Measurements from ENCODE around the gene ARID4B. TPM values are rescaled to one million over a fixed set of nuclear protein-coding genes. Genes with fewer than 3 reads are reported as not detected.

The ARID4B gene
- total RNA-seq, 3 donors from 2014 or later, result 25.9 to 40.5 (median 37.3) TPM

- H3K36me3 ChIP-seq (ENCODE audit: low read depth), result no peaks in the 10 kb centered on the region
- no peak for ATAC-seq
- H3K4me3 ChIP-seq, result no peak overlapping the region
- DNase-seq, result no peak
- H3K9me3 ChIP-seq, result no peaks in the 10 kb centered on the region
- no peak for TF ChIP-seq CTCF (IDR thresholded peaks at IDR 0.05)
- intact Hi-C loops (cut with DNase I, micrococcal nuclease), result no loop called here
- peaks cover 4% of the 10 kb centered on the region for H3K4me1 ChIP-seq (ENCODE audit: low read depth)
These were observed 198.0 kb downstream of the ARID4B start for GRCh38 chr1:235129774-235130570.

- peak within 1 kb of the TSS; percentile 74 for H3K4me3 ChIP-seq
- H3K9me3 ChIP-seq, result no peaks in the 10 kb centered on the region
- no peak for TF ChIP-seq CTCF (IDR thresholded peaks at IDR 0.05)
- DNase-seq (peak; percentile 94 to 97 (median 97)), ATAC-seq (peak; percentile 99)
- H3K4me1 ChIP-seq (ENCODE audit: low read depth), result peaks cover 9% of the 10 kb centered on the region
- no peaks in the 10 kb centered on the region for H3K36me3 ChIP-seq (ENCODE audit: low read depth)
- intact Hi-C loops (cut with DNase I, micrococcal nuclease), result no loop called here
These were observed 199.3 kb downstream of the ARID4B start, which contains the start of gene TOMM20 for GRCh38 chr1:235128456-235129328. Gene TOMM20 (minus strand): TSS chr1:235128837. CDS start chr1:235128715, 122 bp downstream.

- Histone ChIP-seq H3K4me1 (ENCODE audit: low read depth) (peaks cover 9% of the 10 kb centered on the region), H3K36me3 (ENCODE audit: low read depth) (no peaks in the 10 kb centered on the region), H3K9me3 (no peaks in the 10 kb centered on the region), H3K4me3 (peak overlapping the region; percentile 74)
- intact Hi-C loops (cut with DNase I, micrococcal nuclease), result no loop called here
- peak; percentile 7 for ATAC-seq
- no peak for DNase-seq
- TF ChIP-seq CTCF (IDR thresholded peaks at IDR 0.05), result no peak
These were observed 200.1 kb downstream of the ARID4B start for GRCh38 chr1:235127732-235128455.

- TF ChIP-seq CTCF (IDR thresholded peaks at IDR 0.05), result no peak
- Histone ChIP-seq H3K36me3 (ENCODE audit: low read depth) (no peaks in the 10 kb centered on the region), H3K9me3 (no peaks in the 10 kb centered on the region), H3K4me1 (ENCODE audit: low read depth) (peaks cover 9% of the 10 kb centered on the region), H3K4me3 (peak overlapping the region; percentile 74)
- intact Hi-C loops (cut with DNase I, micrococcal nuclease), result no loop called here
- no peak for DNase-seq
- no peak for ATAC-seq
These were observed 200.8 kb downstream of the ARID4B start for GRCh38 chr1:235127203-235127602.

- no peak for ATAC-seq
- intact Hi-C loops (cut with DNase I, micrococcal nuclease), result no loop called here
- H3K9me3 ChIP-seq, result no peaks in the 10 kb centered on the region
- no peak for DNase-seq
- H3K4me3 ChIP-seq, result no peak overlapping the region
- no peaks in the 10 kb centered on the region for H3K36me3 ChIP-seq (ENCODE audit: low read depth)
- TF ChIP-seq CTCF (IDR thresholded peaks at IDR 0.05), result no peak
- peaks cover 9% of the 10 kb centered on the region for H3K4me1 ChIP-seq (ENCODE audit: low read depth)
These were observed 203.3 kb downstream of the ARID4B start for GRCh38 chr1:235124665-235125064.

All from mucosa of descending colon (tissue), 3 donors.